CD8-positive, alpha-beta memory T cell (primary cell): ENCODE results near the gene TPP1. TPM values are rescaled to one million over a fixed set of nuclear protein-coding genes. Genes with fewer than 3 reads are reported as not detected.

Experiments used
- CTCF ChIA-PET: fragments of 350-600 bp; sonication (Branson Sonifier 250); formaldehyde crosslinking; loops from one replicate; lab custom pipeline; 2021; ENCODE audit warnings: antibody characterized with exemption; lab: Charles Lee
- POLR2A ChIA-PET: fragments of 350-600 bp; sonication (Branson Sonifier 250); formaldehyde crosslinking; loops from one replicate; lab custom pipeline; 2021; ENCODE audit warnings: antibody characterized with exemption; lab: Charles Lee
- DNase-seq, 5 donors: peaks; one replicate each; pipeline versions ENCODE4 v3.0.0 to v3.0.0-alpha.2; 2020 to 2022; ENCODE audit warnings: mixed read lengths in 1 of 5
- H3K27ac ChIP-seq: one replicate; pipeline ENCODE4 v1.7.0; 2013; ENCODE audit warnings: low read depth, mild to moderate bottlenecking, low read length, moderate library complexity
- H3K27me3 ChIP-seq: 2 replicates; pipeline ENCODE4 v1.7.0; 2013; ENCODE audit warnings: low read length, mild to moderate bottlenecking; ENCODE audit not compliant: insufficient read depth, poor library complexity, severe bottlenecking
- H3K36me3 ChIP-seq: 2 replicates; pipeline ENCODE4 v1.7.0; 2013; ENCODE audit warnings: mild to moderate bottlenecking, low read length, moderate library complexity; ENCODE audit not compliant: insufficient read depth
- H3K4me1 ChIP-seq: 2 replicates; pipeline ENCODE4 v1.7.0; 2013; ENCODE audit warnings: mild to moderate bottlenecking, low read length, moderate library complexity; ENCODE audit not compliant: insufficient read depth
- H3K4me3 ChIP-seq: 2 replicates; pipeline ENCODE4 v1.7.0; 2013; ENCODE audit warnings: mild to moderate bottlenecking, low read length
- H3K9me3 ChIP-seq: 2 replicates; pipeline ENCODE4 v1.7.0; 2013; ENCODE audit warnings: mild to moderate bottlenecking, low read length
- H3K27ac Mint-ChIP-seq, 8 donors: one replicate each; pipeline ENCODE4 v1.8.0; 2020 to 2021; ENCODE audit warnings: mixed read lengths in 8 of 8, mild to moderate bottlenecking in 6 of 8, inconsistent platforms in 3 of 8, moderate library complexity in 3 of 8
- H3K27me3 Mint-ChIP-seq, 2 donors: one replicate each; pipeline ENCODE4 v1.8.0; 2020 to 2021; ENCODE audit warnings: mixed read lengths in 2 of 2, mild to moderate bottlenecking in 1 of 2, moderate library complexity in 1 of 2
- H3K36me3 Mint-ChIP-seq, 3 donors: one replicate each; pipeline ENCODE4 v1.8.0; 2020 to 2021; ENCODE audit warnings: mixed read lengths in 3 of 3, inconsistent platforms in 1 of 3, mild to moderate bottlenecking in 1 of 3
- H3K4me1 Mint-ChIP-seq, 3 donors: one replicate each; pipeline ENCODE4 v1.8.0; 2020 to 2021; ENCODE audit warnings: mixed read lengths in 3 of 3, inconsistent platforms in 1 of 3, mild to moderate bottlenecking in 1 of 3
- H3K4me3 Mint-ChIP-seq, 7 donors: one replicate each; pipeline ENCODE4 v1.8.0; 2020 to 2021; ENCODE audit warnings: mixed read lengths in 7 of 7, mild to moderate bottlenecking in 6 of 7, moderate library complexity in 4 of 7, inconsistent platforms in 2 of 7
- H3K9me3 Mint-ChIP-seq, 5 donors: one replicate each; pipeline ENCODE4 v1.8.0; 2020 to 2022; ENCODE audit warnings: mixed read lengths in 5 of 5, mild to moderate bottlenecking in 3 of 5, moderate library complexity in 2 of 5, inconsistent platforms in 1 of 5
- polyA plus RNA-seq: library from polyadenylated mRNA; unstranded; fragments of 300-500 nt; fragmentation: Illumina TruSeq; gene quantifications from one replicate; pipeline ENCODE4 v1.2.3, GENCODE V29; 2021
- total RNA-seq, 2 experiments: library from RNA; stranded (reverse); gene quantifications; one replicate each; pipeline ENCODE4 v1.2.3, GENCODE V29; 2021

The TPP1 gene
- total and polyA plus RNA-seq, 3 experiments from 2014 or later = 57.2 to 165 (median 61.6) TPM

- no peak for DNase-seq
- Mint-ChIP-seq H3K4me3 (no peak overlapping the region), H3K27ac (no peak overlapping the region), H3K36me3 (peaks cover 10 to 36% (median 32%) of the 10 kb centered on the region in 3 donors), H3K27me3 (no peaks in the 10 kb centered on the region), H3K4me1 (no peaks in the 10 kb centered on the region), H3K9me3 (peaks cover 19 to 30% (median 24%) of the 10 kb centered on the region in 5 donors)
- CTCF ChIA-PET = interaction anchor here (0.9 kb wide), 1 partner anchor 10 kb away, joined by 5 read pairs; no protein-coding TSS in a partner anchor
- Histone ChIP-seq H3K4me3 (no peak overlapping the region), H3K4me1 (no peaks in the 10 kb centered on the region), H3K9me3 (peaks cover 6% of the 10 kb centered on the region), H3K36me3 (no peaks in the 10 kb centered on the region), H3K27me3 (no peaks in the 10 kb centered on the region), H3K27ac (no peak overlapping the region)
- POLR2A ChIA-PET = no interaction called here
Measured at GRCh38 chr11:6579681-6580080, 39.5 kb downstream of the TPP1 start.

DNA sequence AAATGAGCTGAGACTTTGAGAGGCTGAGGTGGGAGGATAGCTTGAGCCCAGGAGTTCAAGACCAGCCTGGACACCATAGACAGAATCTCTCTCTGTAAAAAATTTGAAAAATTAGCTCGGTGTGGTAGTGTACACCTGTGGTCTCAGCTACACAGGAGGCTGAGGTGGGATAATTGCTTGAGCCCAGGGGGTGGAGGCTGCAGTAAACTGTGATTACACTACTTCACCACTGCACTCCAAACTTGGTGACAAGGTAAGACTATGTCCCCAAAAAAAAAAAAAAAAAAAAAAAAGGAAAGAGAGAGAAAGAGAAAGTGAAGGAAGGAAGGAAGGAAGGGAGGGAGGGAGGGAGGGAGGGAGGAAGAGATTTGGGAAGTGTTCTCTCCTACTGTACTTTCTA lies 41.1 kb downstream of the TPP1 start:
- Histone ChIP-seq H3K27me3 (no peaks in the 10 kb centered on the region), H3K27ac (no peak overlapping the region), H3K9me3 (no peaks in the 10 kb centered on the region), H3K4me1 (no peaks in the 10 kb centered on the region), H3K4me3 (no peak overlapping the region), H3K36me3 (no peaks in the 10 kb centered on the region)
- Mint-ChIP-seq H3K9me3 (peaks cover 7 to 15% (median 9%) of the 10 kb centered on the region in 5 donors), H3K27me3 (no peaks in the 10 kb centered on the region), H3K27ac (peak overlapping the region in 1 of 8 donors; percentile 48), H3K36me3 (peaks cover 3 to 20% (median 18%) of the 10 kb centered on the region in 3 donors), H3K4me3 (no peak overlapping the region), H3K4me1 (no peaks in the 10 kb centered on the region)
- ChIA-PET POLR2A (no interaction called here), CTCF (interaction anchor here (1.4 to 1.5 kb wide), 2 partner anchors 9 to 26 kb away, joined by 3 read pairs; partner anchors contain the start of gene ILK)
- no peak for DNase-seq

DNA sequence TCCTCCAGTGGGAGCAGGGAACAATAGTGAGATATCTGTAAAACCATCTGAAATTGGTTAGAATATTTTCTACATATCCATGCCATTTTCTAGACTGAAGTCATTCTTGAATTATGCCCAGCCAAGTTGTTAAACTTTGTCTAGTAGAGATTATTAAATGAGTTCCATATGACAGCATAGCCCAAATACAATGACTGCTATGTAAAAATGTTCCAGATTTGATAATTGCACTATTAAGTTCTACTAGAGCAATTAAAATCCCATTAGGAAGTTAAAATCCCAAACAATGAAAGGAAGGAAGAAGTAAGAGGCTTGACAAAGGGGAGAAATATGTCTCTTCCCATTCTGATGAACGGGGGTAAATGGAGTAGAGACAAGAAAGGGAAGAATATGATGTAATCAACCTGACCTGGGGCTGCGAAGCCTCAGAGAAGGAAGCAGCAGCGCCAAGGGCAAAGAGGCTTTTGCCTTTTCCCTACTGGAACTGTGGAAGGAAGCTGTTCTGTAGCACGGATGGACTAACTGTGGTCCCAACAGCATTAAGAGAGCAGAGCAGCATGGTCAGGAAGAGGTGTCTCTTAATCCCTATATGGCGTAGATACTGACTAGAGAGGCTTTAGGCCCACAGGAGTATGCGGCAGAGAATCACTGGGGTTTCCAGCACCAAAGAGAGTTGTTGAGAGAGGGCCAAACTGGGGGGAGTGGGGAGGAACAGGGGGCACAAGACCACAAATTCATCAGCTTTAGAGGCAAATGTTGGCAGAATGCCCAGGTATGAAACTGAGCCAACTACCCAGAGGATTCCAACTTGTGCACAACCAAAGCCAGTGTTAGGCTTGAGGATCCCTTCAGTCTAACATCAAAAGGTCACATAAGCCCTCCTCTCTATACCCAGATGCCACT lies 42.5 kb downstream of the TPP1 start:
- peak overlapping the region in 3 of 8 donors; percentile 2 to 74 (median 3) for H3K27ac Mint-ChIP-seq

GRCh38 chr11:6574816-6575715 lies 44.2 kb downstream of the TPP1 start:
- Mint-ChIP-seq H3K27me3 (no peaks in the 10 kb centered on the region), H3K4me3 (no peak overlapping the region), H3K27ac (peak overlapping the region in 1 of 8 donors; percentile 5), H3K4me1 (peaks cover 0 to 4% (median 0%) of the 10 kb centered on the region in 3 donors), H3K36me3 (peaks cover 0 to 10% (median 2%) of the 10 kb centered on the region in 3 donors), H3K9me3 (no peaks in the 10 kb centered on the region)
- ChIA-PET CTCF (no interaction called here), POLR2A (no interaction called here)
- no peak overlapping the region for H3K4me3 ChIP-seq
- H3K4me1 ChIP-seq = no peaks in the 10 kb centered on the region
- no peaks in the 10 kb centered on the region for H3K36me3 ChIP-seq
- DNase-seq = no peak
- no peak overlapping the region for H3K27ac ChIP-seq
- no peaks in the 10 kb centered on the region for H3K9me3 ChIP-seq
- H3K27me3 ChIP-seq = no peaks in the 10 kb centered on the region

More for the DNA sequence above, 42.5 kb downstream of the TPP1 start:
- H3K27me3 ChIP-seq = no peaks in the 10 kb centered on the region
- H3K27ac ChIP-seq = no peak overlapping the region
- peaks cover 0 to 4% (median 2%) of the 10 kb centered on the region in 5 donors for H3K9me3 Mint-ChIP-seq
- peaks cover 2 to 16% (median 8%) of the 10 kb centered on the region in 3 donors for H3K36me3 Mint-ChIP-seq
- no peak for DNase-seq
- no peaks in the 10 kb centered on the region for H3K27me3 Mint-ChIP-seq
- POLR2A ChIA-PET = no interaction called here
- no peaks in the 10 kb centered on the region for H3K36me3 ChIP-seq
- no peak overlapping the region for H3K4me3 ChIP-seq
- no peaks in the 10 kb centered on the region for H3K4me1 ChIP-seq
- CTCF ChIA-PET = no interaction called here
- peaks cover 0 to 4% (median 0%) of the 10 kb centered on the region in 3 donors for H3K4me1 Mint-ChIP-seq
- H3K4me3 Mint-ChIP-seq = no peak overlapping the region
- no peaks in the 10 kb centered on the region for H3K9me3 ChIP-seq

DNA sequence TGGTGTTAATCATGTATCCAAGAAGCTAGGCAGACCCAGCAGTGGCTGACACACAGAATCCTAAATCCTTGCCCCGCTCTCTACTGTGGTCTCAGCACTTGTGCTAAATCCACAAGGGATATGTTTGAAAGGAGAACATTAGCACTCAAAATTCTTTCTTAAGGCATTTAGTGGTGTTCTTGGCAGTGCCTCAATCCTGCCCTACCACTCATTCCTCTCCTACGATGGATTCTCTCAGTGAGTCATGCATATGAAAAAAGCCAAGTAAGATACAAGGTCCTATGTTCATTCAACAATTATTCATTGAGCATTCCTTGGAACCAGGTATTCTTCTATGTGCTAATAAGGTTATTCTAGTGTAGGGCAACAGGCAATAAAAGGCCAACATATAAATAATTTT lies 47.0 kb downstream of the TPP1 start:
- no peaks in the 10 kb centered on the region for H3K4me1 ChIP-seq
- no peaks in the 10 kb centered on the region for H3K27me3 Mint-ChIP-seq
- no peak overlapping the region for H3K27ac Mint-ChIP-seq
- H3K36me3 Mint-ChIP-seq = peaks cover 0 to 10% (median 4%) of the 10 kb centered on the region in 3 donors
- no peak for DNase-seq
- no peaks in the 10 kb centered on the region for H3K36me3 ChIP-seq
- H3K4me3 ChIP-seq = no peak overlapping the region
- H3K4me3 Mint-ChIP-seq = no peak overlapping the region
- no peaks in the 10 kb centered on the region for H3K9me3 ChIP-seq
- no peak overlapping the region for H3K27ac ChIP-seq
- ChIA-PET CTCF (no interaction called here), POLR2A (interaction anchor here (0.5 kb wide), 1 partner anchor 180 kb away, joined by 4 read pairs; no protein-coding TSS in a partner anchor)
- no peaks in the 10 kb centered on the region for H3K9me3 Mint-ChIP-seq
- H3K27me3 ChIP-seq = no peaks in the 10 kb centered on the region
- H3K4me1 Mint-ChIP-seq = peaks cover 0 to 4% (median 0%) of the 10 kb centered on the region in 3 donors

DNA sequence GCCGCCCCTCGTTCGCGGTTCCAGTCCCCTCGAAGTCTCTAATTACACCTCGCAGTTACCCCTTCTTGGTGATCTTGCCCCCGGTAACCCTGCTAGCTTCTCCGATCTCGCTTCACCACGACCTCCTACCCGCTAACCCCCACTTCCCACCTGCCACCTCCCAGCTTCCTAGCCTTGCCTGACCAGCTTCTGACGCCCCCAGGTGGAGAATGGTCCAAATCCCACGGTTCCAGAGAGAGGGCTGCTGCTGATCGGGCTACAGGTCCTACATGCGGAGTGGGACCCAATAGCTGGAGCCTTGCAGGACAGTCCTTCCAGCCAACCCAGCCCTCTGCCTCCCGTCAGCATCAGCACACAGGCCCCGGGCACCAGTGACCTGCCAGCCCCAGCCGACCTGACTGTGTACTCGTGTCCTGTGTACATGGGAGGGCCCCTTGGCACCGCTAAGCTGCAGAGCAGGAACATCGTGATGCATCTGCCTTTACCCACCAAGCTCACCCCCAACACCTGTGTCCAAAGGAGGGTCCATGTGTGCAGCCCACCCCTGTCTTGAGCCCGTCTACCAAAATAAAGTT lies 47.7 kb downstream of the TPP1 start:
- CTCF ChIA-PET = interaction anchor here (0.7 kb wide), 1 partner anchor 166 kb away, joined by 3 read pairs; no protein-coding TSS in a partner anchor
- Histone ChIP-seq H3K27ac (no peak overlapping the region), H3K27me3 (no peaks in the 10 kb centered on the region), H3K4me3 (no peak overlapping the region), H3K4me1 (no peaks in the 10 kb centered on the region), H3K9me3 (no peaks in the 10 kb centered on the region), H3K36me3 (no peaks in the 10 kb centered on the region)
- Mint-ChIP-seq H3K9me3 (no peaks in the 10 kb centered on the region), H3K4me1 (peaks cover 0 to 4% (median 0%) of the 10 kb centered on the region in 3 donors), H3K4me3 (no peak overlapping the region), H3K36me3 (peaks cover 0 to 13% (median 4%) of the 10 kb centered on the region in 3 donors), H3K27ac (peak overlapping the region in 1 of 8 donors; percentile 49), H3K27me3 (no peaks in the 10 kb centered on the region)
- POLR2A ChIA-PET = no interaction called here
- no peak for DNase-seq

- Histone ChIP-seq H3K9me3 (no peaks in the 10 kb centered on the region), H3K27ac (no peak overlapping the region), H3K27me3 (no peaks in the 10 kb centered on the region), H3K4me1 (no peaks in the 10 kb centered on the region), H3K36me3 (no peaks in the 10 kb centered on the region), H3K4me3 (no peak overlapping the region)
- CTCF ChIA-PET = interaction anchor here (0.7 kb wide), 1 partner anchor 167 kb away, joined by 3 read pairs; no protein-coding TSS in a partner anchor
- Mint-ChIP-seq H3K27me3 (no peaks in the 10 kb centered on the region), H3K4me1 (peaks cover 0 to 4% (median 0%) of the 10 kb centered on the region in 3 donors), H3K4me3 (no peak overlapping the region), H3K27ac (no peak overlapping the region), H3K9me3 (no peaks in the 10 kb centered on the region), H3K36me3 (peaks cover 0 to 15% (median 4%) of the 10 kb centered on the region in 3 donors)
- DNase-seq = no peak
- POLR2A ChIA-PET = no interaction called here
Measured at GRCh38 chr11:6570691-6571427, 48.4 kb downstream of the TPP1 start.
